ENCODE results near the gene TUBB2B.

The TUBB2B gene

DNA sequence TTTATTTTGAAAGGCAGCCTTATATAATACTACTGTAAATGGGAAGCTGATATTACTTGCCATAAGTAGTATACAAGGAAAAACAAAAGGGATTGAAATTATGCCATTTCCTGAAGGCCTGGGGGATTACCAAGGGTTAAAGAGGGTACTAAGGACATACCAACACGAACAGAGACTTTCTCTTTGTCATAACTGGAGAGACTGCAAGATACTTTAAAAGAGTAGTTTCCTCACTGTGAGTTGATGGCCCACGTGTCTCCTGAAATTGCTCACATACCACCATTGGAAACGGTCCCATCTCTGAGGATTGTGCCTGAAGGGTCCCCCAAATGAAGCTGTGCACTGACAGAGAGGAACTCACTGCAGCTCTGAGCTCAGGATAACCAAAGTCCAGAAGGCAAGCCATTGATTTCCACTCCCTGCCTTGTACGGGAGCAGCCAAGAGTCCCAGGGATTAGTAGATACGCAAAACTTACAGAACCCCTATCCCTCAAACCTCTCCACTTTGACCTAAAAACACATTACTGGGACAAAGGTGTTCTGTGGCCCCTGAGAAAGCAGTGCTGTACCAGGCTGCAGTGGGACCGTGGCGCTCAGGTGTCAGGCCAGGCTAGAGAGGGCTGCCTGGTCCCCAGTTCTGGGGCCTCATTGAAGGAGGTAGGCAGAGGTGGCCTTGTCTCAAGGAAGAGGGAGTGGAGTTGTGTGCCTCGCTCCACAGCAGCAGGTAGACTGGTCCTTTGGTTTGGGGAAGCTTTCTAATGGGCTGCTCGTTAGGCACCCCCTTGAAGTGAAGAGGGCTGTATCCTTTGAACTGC, 46.5 kb upstream of the TUBB2B start:
- H3K4me2 ChIP-seq (ENCODE audit: low read length): no peak overlapping the region
- TF ChIP-seq, protein P1, sequence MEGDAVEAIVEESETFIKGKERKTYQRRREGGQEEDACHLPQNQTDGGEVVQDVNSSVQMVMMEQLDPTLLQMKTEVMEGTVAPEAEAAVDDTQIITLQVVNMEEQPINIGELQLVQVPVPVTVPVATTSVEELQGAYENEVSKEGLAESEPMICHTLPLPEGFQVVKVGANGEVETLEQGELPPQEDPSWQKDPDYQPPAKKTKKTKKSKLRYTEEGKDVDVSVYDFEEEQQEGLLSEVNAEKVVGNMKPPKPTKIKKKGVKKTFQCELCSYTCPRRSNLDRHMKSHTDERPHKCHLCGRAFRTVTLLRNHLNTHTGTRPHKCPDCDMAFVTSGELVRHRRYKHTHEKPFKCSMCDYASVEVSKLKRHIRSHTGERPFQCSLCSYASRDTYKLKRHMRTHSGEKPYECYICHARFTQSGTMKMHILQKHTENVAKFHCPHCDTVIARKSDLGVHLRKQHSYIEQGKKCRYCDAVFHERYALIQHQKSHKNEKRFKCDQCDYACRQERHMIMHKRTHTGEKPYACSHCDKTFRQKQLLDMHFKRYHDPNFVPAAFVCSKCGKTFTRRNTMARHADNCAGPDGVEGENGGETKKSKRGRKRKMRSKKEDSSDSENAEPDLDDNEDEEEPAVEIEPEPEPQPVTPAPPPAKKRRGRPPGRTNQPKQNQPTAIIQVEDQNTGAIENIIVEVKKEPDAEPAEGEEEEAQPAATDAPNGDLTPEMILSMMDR (IDR thresholded peaks at IDR 0.05; ENCODE audit: low read depth, low read length): no peak
- no peak for TF ChIP-seq EZH2phosphoT487 (IDR thresholded peaks at IDR 0.05; ENCODE audit: low read depth)
- no peaks in the 10 kb centered on the region for H3K27me3 ChIP-seq (ENCODE audit: low read depth, low read length)
- no peaks in the 10 kb centered on the region for H4K20me1 ChIP-seq (ENCODE audit: insufficient read depth, low read length)
- H3K79me2 ChIP-seq (ENCODE audit: low read length): no peaks in the 10 kb centered on the region
- H3K9me3 ChIP-seq (ENCODE audit: insufficient read depth, low read length): no peaks in the 10 kb centered on the region
- no peak overlapping the region for H3K4me3 ChIP-seq (ENCODE audit: low read length)
- H2AFZ ChIP-seq (ENCODE audit: low read depth, low read length): no peak overlapping the region
- no peak overlapping the region for H3K9ac ChIP-seq (ENCODE audit: low read length)
- no peak overlapping the region for H3K27ac ChIP-seq (ENCODE audit: low read length)
- H3K36me3 ChIP-seq (replicated peaks; ENCODE audit: low read depth, low read length): peaks cover 21% of the 10 kb centered on the region
- H3K4me1 ChIP-seq (ENCODE audit: low read length): no peaks in the 10 kb centered on the region

DNA sequence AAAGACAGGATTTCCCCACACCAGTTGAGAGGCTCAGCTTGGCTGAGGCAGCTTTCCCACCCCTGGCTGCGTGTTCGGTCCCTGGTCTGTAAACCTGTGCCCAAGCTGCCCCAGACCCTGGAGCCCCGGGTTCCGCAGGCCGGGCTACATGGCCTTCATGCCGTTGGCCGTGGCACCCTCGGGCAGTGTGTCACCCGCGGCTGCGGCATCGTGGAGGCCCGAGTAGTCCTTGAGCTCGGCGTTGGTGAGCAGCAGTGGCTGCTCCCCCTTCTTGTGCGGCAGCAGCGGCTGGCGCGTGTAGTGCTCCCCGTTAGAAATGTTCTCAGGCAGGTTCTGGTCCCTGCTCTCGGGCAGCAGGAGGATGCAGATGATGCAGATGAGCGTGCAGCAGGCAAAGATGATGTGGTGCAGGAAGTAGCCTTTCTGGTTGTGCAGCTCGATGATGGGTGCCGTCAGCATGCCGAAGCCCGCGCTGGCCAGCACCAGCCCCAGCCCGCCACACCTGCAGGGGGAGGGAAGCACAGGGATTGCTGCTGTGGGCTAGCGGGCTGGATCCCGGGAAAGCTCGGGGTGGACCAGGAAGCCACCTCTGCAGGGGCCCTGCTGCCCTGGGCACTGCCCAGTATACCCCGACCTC, 45.6 kb upstream of the TUBB2B start:
- Histone ChIP-seq H3K27me3 (ENCODE audit: low read depth, low read length) (no peaks in the 10 kb centered on the region), H4K20me1 (ENCODE audit: insufficient read depth, low read length) (no peaks in the 10 kb centered on the region), H2AFZ (ENCODE audit: low read depth, low read length) (no peak overlapping the region), H3K4me1 (ENCODE audit: low read length) (no peaks in the 10 kb centered on the region), H3K9ac (ENCODE audit: low read length) (no peak overlapping the region), H3K9me3 (ENCODE audit: insufficient read depth, low read length) (no peaks in the 10 kb centered on the region), H3K27ac (ENCODE audit: low read length) (no peak overlapping the region), H3K79me2 (ENCODE audit: low read length) (no peaks in the 10 kb centered on the region; the same call in 1 of the 2 replicates), H3K4me3 (ENCODE audit: low read length) (no peak overlapping the region), H3K36me3 (replicated peaks; ENCODE audit: low read depth, low read length) (peaks cover 21% of the 10 kb centered on the region), H3K4me2 (ENCODE audit: low read length) (no peak overlapping the region)
- TF ChIP-seq, protein P1 (IDR thresholded peaks at IDR 0.05; ENCODE audit: low read depth, low read length): no peak
- no peak for TF ChIP-seq EZH2phosphoT487 (IDR thresholded peaks at IDR 0.05; ENCODE audit: low read depth)

DNA sequence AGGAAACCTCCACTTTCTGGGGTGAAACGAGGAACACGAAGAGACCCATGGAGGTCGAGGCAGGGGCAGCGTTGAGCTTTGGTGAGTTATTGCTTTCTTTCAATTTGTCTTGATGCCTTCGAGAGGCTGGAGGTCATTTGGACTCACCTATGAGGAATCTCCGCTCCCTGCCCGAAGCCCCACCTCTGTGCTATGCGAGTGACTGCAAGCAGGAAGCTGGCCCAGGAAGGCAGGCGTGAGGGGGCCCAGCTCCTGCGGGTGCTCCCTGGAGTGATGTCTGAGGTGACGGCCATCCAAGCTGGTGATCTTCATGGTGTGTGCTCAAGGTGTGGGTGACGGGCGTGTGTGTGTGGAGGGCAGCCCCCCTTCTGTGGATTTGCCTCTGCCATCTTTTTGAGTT, 44.3 kb upstream of the TUBB2B start:
- Histone ChIP-seq H3K79me2 (ENCODE audit: low read length) (no peaks in the 10 kb centered on the region; the same call in 1 of the 2 replicates), H3K27me3 (ENCODE audit: low read depth, low read length) (no peaks in the 10 kb centered on the region), H4K20me1 (ENCODE audit: insufficient read depth, low read length) (no peaks in the 10 kb centered on the region), H3K4me1 (ENCODE audit: low read length) (no peaks in the 10 kb centered on the region), H3K4me3 (ENCODE audit: low read length) (no peak overlapping the region), H3K27ac (ENCODE audit: low read length) (no peak overlapping the region), H3K9me3 (ENCODE audit: insufficient read depth, low read length) (no peaks in the 10 kb centered on the region), H3K9ac (ENCODE audit: low read length) (no peak overlapping the region), H3K36me3 (replicated peaks; ENCODE audit: low read depth, low read length) (peaks cover 21% of the 10 kb centered on the region), H2AFZ (ENCODE audit: low read depth, low read length) (no peak overlapping the region), H3K4me2 (ENCODE audit: low read length) (no peak overlapping the region)
- TF ChIP-seq, protein P1 (IDR thresholded peaks at IDR 0.05; ENCODE audit: low read depth, low read length): no peak

DNA sequence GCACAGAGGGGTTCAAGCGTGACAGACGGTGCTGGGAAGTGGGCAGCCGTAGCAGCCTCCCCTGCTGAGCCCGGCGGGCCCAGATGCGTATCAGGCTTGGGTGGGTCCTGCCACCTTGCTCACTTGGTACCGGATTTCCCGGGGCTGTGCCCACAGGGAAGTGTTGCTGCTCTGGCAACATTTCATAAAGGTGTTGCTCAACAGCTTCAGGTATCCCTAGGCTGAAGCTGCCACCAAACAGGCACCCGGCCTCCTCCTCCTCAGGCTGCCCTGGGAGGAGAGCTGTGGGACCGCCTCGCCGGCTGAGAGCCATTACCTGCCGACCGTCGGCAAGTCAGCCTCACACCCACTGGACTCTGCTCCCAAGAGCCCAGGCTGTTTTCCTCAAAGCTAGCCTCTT, 42.8 kb upstream of the TUBB2B start:
- Histone ChIP-seq H3K4me3 (ENCODE audit: low read length) (no peak overlapping the region), H3K27ac (ENCODE audit: low read length) (no peak overlapping the region), H3K36me3 (replicated peaks; ENCODE audit: low read depth, low read length) (peaks cover 21% of the 10 kb centered on the region), H3K27me3 (ENCODE audit: low read depth, low read length) (no peaks in the 10 kb centered on the region), H3K79me2 (ENCODE audit: low read length) (peaks cover 7% of the 10 kb centered on the region), H3K4me2 (ENCODE audit: low read length) (no peak overlapping the region), H3K9me3 (ENCODE audit: insufficient read depth, low read length) (no peaks in the 10 kb centered on the region), H3K9ac (ENCODE audit: low read length) (no peak overlapping the region), H4K20me1 (ENCODE audit: insufficient read depth, low read length) (no peaks in the 10 kb centered on the region), H3K4me1 (ENCODE audit: low read length) (no peaks in the 10 kb centered on the region), H2AFZ (ENCODE audit: low read depth, low read length) (no peak overlapping the region)
- TF ChIP-seq, protein P1 (IDR thresholded peaks at IDR 0.05; ENCODE audit: low read depth, low read length): no peak
- TF ChIP-seq EZH2phosphoT487 (IDR thresholded peaks at IDR 0.05; ENCODE audit: low read depth): no peak
